ENCODE measurements around the gene PCDHGA5. TPM values are rescaled to one million over a fixed set of nuclear protein-coding genes. Genes with fewer than 3 reads are reported as not detected.
"Not testable (repeated sequence)": the region's sequence is repeated elsewhere in the genome, so short reads cannot be mapped to it uniquely, and the experiment has no call there.

The PCDHGA5 gene
- total and polyA plus RNA-seq, 2 donors, result 2.6 to 7.0 TPM

- H3K4me3 ChIP-seq (ENCODE audit: low read depth, low read length); H3K27ac ChIP-seq (ENCODE audit: low read depth); DNase-seq (ENCODE audit: extremely low spot score); H3K36me3 ChIP-seq (ENCODE audit: insufficient read depth); H3K4me1 ChIP-seq (ENCODE audit: insufficient read depth): not testable (repeated sequence)
- 9% methylated on average over 48 of the region's 51 CpGs for WGBS
Measured at GRCh38 chr5:141407790-141408505, 44.0 kb downstream of the PCDHGA5 start, which contains the start of gene PCDHGB6. Gene PCDHGB6 (plus strand): TSS chr5:141408021. CDS start chr5:141408203, 182 bp downstream.

GRCh38 chr5:141409598-141410306 lies 45.8 kb downstream of the PCDHGA5 start:
- Histone ChIP-seq H3K27ac (ENCODE audit: low read depth) (no peak overlapping the region), H3K4me1 (ENCODE audit: insufficient read depth) (no peaks in the 10 kb centered on the region), H3K36me3 (ENCODE audit: insufficient read depth) (no peaks in the 10 kb centered on the region), H3K4me3 (ENCODE audit: low read depth, low read length) (no peak overlapping the region)
- WGBS, result 20% methylated on average over 64 of the region's 64 CpGs
- no peak for DNase-seq (ENCODE audit: extremely low spot score)

- DNase-seq (ENCODE audit: extremely low spot score), result no peak
- Histone ChIP-seq H3K36me3 (ENCODE audit: insufficient read depth) (no peaks in the 10 kb centered on the region), H3K27ac (ENCODE audit: low read depth) (no peak overlapping the region), H3K4me1 (ENCODE audit: insufficient read depth) (no peaks in the 10 kb centered on the region), H3K4me3 (ENCODE audit: low read depth, low read length) (no peak overlapping the region)
- WGBS, result 51% methylated on average over 3 of the region's 3 CpGs
Measured at GRCh38 chr5:141411575-141411974, 47.6 kb downstream of the PCDHGA5 start.

DNA sequence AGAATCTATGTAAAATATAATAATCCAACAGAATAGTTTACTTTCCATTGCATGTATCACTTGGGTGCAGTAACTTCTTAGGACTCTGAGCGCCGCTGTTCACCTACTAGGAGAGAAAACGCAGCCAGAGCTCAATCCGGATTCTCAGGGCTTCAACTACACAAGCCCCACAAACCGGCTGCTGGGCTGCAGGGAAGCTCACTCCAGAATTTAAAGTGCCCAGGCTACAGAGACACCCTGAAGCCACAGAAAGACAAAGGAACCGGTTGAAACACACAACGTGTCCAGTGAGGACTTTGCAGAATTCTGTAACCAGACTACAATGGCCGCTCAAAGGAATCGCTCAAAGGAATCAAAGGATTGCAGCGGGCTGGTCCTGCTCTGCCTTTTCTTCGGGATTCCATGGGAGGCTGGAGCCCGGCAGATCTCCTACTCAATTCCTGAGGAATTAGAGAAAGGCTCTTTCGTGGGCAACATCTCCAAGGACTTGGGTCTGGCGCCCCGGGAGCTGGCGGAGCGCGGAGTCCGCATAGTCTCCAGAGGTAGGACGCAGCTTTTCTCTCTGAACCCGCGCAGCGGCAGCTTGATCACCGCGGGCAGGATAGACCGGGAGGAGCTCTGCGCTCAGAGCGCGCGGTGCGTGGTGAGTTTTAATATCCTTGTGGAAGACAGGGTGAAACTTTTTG lies 49.0 kb downstream of the PCDHGA5 start, which contains the start of gene PCDHGA10:
PCDHGA10 (plus strand) TSS at position 134 of the 686 bp plus-strand sequence; CDS start at position 323, 189 bp downstream.
- Histone ChIP-seq H3K4me1 (ENCODE audit: insufficient read depth) (no peaks in the 10 kb centered on the region), H3K27ac (ENCODE audit: low read depth) (no peak within 1 kb of the TSS), H3K4me3 (ENCODE audit: low read depth, low read length) (peak within 1 kb of the TSS; percentile 15), H3K36me3 (ENCODE audit: insufficient read depth) (no peaks in the 10 kb centered on the region)
- 14% methylated on average over 31 of the region's 31 CpGs for WGBS
- no peak for DNase-seq (ENCODE audit: extremely low spot score)

DNA sequence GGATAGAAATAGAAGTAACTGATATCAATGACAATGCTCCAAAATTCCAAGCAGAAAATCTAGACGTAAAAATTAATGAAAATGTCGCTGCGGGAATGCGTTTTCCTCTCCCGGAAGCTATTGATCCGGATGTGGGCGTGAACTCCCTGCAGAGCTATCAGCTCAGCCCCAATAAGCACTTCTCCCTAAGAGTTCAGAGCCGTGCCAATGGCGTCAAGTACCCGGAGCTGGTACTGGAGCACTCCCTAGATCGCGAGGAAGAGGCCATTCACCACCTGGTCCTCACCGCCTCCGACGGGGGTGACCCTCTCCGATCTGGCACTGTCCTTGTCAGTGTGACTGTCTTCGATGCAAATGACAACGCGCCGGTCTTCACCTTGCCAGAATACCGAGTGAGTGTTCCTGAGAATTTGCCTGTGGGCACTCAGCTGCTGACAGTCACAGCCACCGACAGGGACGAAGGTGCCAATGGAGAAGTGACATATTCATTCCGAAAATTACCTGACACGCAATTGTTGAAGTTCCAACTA lies 49.6 kb downstream of the PCDHGA5 start:
- Histone ChIP-seq H3K4me3 (ENCODE audit: low read depth, low read length) (no peak overlapping the region), H3K36me3 (ENCODE audit: insufficient read depth) (no peaks in the 10 kb centered on the region), H3K4me1 (ENCODE audit: insufficient read depth) (no peaks in the 10 kb centered on the region), H3K27ac (ENCODE audit: low read depth) (no peak overlapping the region)
- 16% methylated on average over 25 of the region's 25 CpGs for WGBS
- no peak for DNase-seq (ENCODE audit: extremely low spot score)

DNA sequence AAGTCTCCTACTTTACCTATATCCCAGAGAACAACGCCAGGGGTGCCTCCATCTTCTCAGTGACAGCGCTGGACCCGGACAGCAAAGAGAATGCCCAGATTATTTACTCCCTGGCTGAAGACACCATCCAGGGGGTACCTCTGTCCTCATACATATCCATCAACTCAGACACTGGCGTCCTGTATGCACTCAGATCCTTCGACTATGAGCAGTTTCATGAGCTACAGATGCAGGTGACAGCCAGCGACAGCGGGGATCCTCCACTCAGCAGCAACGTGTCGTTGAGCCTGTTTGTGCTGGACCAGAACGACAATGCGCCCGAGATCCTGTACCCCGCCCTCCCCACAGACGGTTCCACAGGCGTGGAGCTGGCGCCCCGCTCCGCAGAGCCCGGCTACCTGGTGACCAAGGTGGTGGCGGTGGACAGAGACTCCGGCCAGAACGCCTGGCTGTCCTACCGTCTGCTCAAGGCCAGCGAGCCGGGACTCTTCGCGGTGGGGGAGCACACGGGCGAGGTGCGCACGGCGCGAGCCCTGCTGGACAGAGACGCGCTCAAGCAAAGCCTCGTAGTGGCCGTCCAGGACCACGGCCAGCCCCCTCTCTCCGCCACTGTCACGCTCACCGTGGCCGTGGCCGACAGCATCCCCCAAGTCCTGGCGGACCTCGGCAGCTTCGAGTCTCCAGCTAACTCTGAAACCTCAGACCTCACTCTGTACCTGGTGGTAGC lies 50.7 kb downstream of the PCDHGA5 start:
- not testable (repeated sequence) for H3K36me3 ChIP-seq (ENCODE audit: insufficient read depth); H3K27ac ChIP-seq (ENCODE audit: low read depth); DNase-seq (ENCODE audit: extremely low spot score); H3K4me1 ChIP-seq (ENCODE audit: insufficient read depth); H3K4me3 ChIP-seq (ENCODE audit: low read depth, low read length)
- 26% methylated on average over 40 of the region's 46 CpGs for WGBS

GRCh38 chr5:141415275-141415618 lies 51.3 kb downstream of the PCDHGA5 start:
- not testable (repeated sequence) for H3K4me3 ChIP-seq (ENCODE audit: low read depth, low read length); H3K36me3 ChIP-seq (ENCODE audit: insufficient read depth); H3K4me1 ChIP-seq (ENCODE audit: insufficient read depth); DNase-seq (ENCODE audit: extremely low spot score); H3K27ac ChIP-seq (ENCODE audit: low read depth)
- WGBS, result 26% methylated on average over 24 of the region's 24 CpGs

Other genes starting within 250 kb of the PCDHGA5 start
Only the 30 nearest of the 36 such genes appear.
- gene PCDHB9, start 177.0 kb upstream of the PCDHGA5 start, total RNA-seq, result 2.4 TPM
- 1.2 TPM for gene PCDHB9, start 177.0 kb upstream of the PCDHGA5 start, polyA plus RNA-seq
- gene PCDHB10, start 171.8 kb upstream of the PCDHGA5 start, total RNA-seq, result 5.0 TPM
- 5.1 TPM for gene PCDHB10, start 171.8 kb upstream of the PCDHGA5 start, polyA plus RNA-seq
- 7.3 TPM for gene PCDHB11, start 164.5 kb upstream of the PCDHGA5 start, total RNA-seq
- 2.8 TPM for gene PCDHB11, start 164.5 kb upstream of the PCDHGA5 start, polyA plus RNA-seq
- gene PCDHB12, start 155.4 kb upstream of the PCDHGA5 start, total RNA-seq, result 6.9 TPM
- 3.4 TPM for gene PCDHB12, start 155.4 kb upstream of the PCDHGA5 start, polyA plus RNA-seq
- 5.9 TPM for gene PCDHB13, start 150.2 kb upstream of the PCDHGA5 start, total RNA-seq
- 2.5 TPM for gene PCDHB13, start 150.2 kb upstream of the PCDHGA5 start, polyA plus RNA-seq
- gene PCDHB14, start 140.8 kb upstream of the PCDHGA5 start, total RNA-seq, result 10.1 TPM
- gene PCDHB14, start 140.8 kb upstream of the PCDHGA5 start, polyA plus RNA-seq, result 8.2 TPM
- gene PCDHB15, start 118.8 kb upstream of the PCDHGA5 start, total RNA-seq, result 7.8 TPM
- 7.3 TPM for gene PCDHB15, start 118.8 kb upstream of the PCDHGA5 start, polyA plus RNA-seq
- 0.69 TPM for gene SLC25A2, start 60.1 kb upstream of the PCDHGA5 start, total RNA-seq
- gene SLC25A2, start 60.1 kb upstream of the PCDHGA5 start, polyA plus RNA-seq, result not detected
- 85.9 TPM for gene TAF7, start 43.4 kb upstream of the PCDHGA5 start, total RNA-seq
- gene TAF7, start 43.4 kb upstream of the PCDHGA5 start, polyA plus RNA-seq, result 100 TPM
- 1.2 TPM for gene PCDHGA1, start 33.6 kb upstream of the PCDHGA5 start, total RNA-seq
- gene PCDHGA1, start 33.6 kb upstream of the PCDHGA5 start, polyA plus RNA-seq, result 1.2 TPM
- 5.7 TPM for gene PCDHGA2, start 25.4 kb upstream of the PCDHGA5 start, total RNA-seq
- gene PCDHGA2, start 25.4 kb upstream of the PCDHGA5 start, polyA plus RNA-seq, result 4.1 TPM
- 4.6 TPM for gene PCDHGA3, start 20.3 kb upstream of the PCDHGA5 start, total RNA-seq
- gene PCDHGA3, start 20.3 kb upstream of the PCDHGA5 start, polyA plus RNA-seq, result 1.6 TPM
- 5.7 TPM for gene PCDHGB1, start 14.1 kb upstream of the PCDHGA5 start, total RNA-seq
- 0.47 TPM for gene PCDHGB1, start 14.1 kb upstream of the PCDHGA5 start, polyA plus RNA-seq
- 5.8 TPM for gene PCDHGA4, start 9.1 kb upstream of the PCDHGA5 start, total RNA-seq
- gene PCDHGA4, start 9.1 kb upstream of the PCDHGA5 start, polyA plus RNA-seq, result 2.2 TPM
- gene PCDHGB2, start 4.2 kb upstream of the PCDHGA5 start, total RNA-seq, result 7.9 TPM
- gene PCDHGB2, start 4.2 kb upstream of the PCDHGA5 start, polyA plus RNA-seq, result 2.2 TPM
- 7.3 TPM for gene PCDHGB3, start 6.1 kb downstream of the PCDHGA5 start, total RNA-seq
- gene PCDHGB3, start 6.1 kb downstream of the PCDHGA5 start, polyA plus RNA-seq, result 1.4 TPM
- gene PCDHGA6, start 9.7 kb downstream of the PCDHGA5 start, total RNA-seq, result 9.6 TPM
- 3.7 TPM for gene PCDHGA6, start 9.7 kb downstream of the PCDHGA5 start, polyA plus RNA-seq
- 6.9 TPM for gene PCDHGA7, start 18.6 kb downstream of the PCDHGA5 start, total RNA-seq
- gene PCDHGA7, start 18.6 kb downstream of the PCDHGA5 start, polyA plus RNA-seq, result 1.9 TPM
- gene PCDHGB4, start 23.5 kb downstream of the PCDHGA5 start, total RNA-seq, result 11.7 TPM
- 2.4 TPM for gene PCDHGB4, start 23.5 kb downstream of the PCDHGA5 start, polyA plus RNA-seq
- gene PCDHGA8, start 28.5 kb downstream of the PCDHGA5 start, total RNA-seq, result 9.1 TPM
- 0.25 TPM for gene PCDHGA8, start 28.5 kb downstream of the PCDHGA5 start, polyA plus RNA-seq
- gene PCDHGB5, start 33.8 kb downstream of the PCDHGA5 start, total RNA-seq, result 13.5 TPM
- gene PCDHGB5, start 33.8 kb downstream of the PCDHGA5 start, polyA plus RNA-seq, result 4.7 TPM
- 12.5 TPM for gene PCDHGA9, start 38.6 kb downstream of the PCDHGA5 start, total RNA-seq
- 3.1 TPM for gene PCDHGA9, start 38.6 kb downstream of the PCDHGA5 start, polyA plus RNA-seq
- gene PCDHGB6, start 43.9 kb downstream of the PCDHGA5 start, total RNA-seq, result 12.0 TPM
- 5.0 TPM for gene PCDHGB6, start 43.9 kb downstream of the PCDHGA5 start, polyA plus RNA-seq
- 12.3 TPM for gene PCDHGA10, start 48.8 kb downstream of the PCDHGA5 start, total RNA-seq
- 1.6 TPM for gene PCDHGA10, start 48.8 kb downstream of the PCDHGA5 start, polyA plus RNA-seq
- 10.4 TPM for gene PCDHGB7, start 53.5 kb downstream of the PCDHGA5 start, total RNA-seq
- gene PCDHGB7, start 53.5 kb downstream of the PCDHGA5 start, polyA plus RNA-seq, result 11.7 TPM
- gene PCDHGA11, start 56.9 kb downstream of the PCDHGA5 start, total RNA-seq, result 12.5 TPM
- 1.9 TPM for gene PCDHGA11, start 56.9 kb downstream of the PCDHGA5 start, polyA plus RNA-seq
- 7.8 TPM for gene PCDHGA12, start 66.3 kb downstream of the PCDHGA5 start, total RNA-seq
- 2.9 TPM for gene PCDHGA12, start 66.3 kb downstream of the PCDHGA5 start, polyA plus RNA-seq
- 62.8 TPM for gene PCDHGC3, start 111.8 kb downstream of the PCDHGA5 start, total RNA-seq
- 101 TPM for gene PCDHGC3, start 111.8 kb downstream of the PCDHGA5 start, polyA plus RNA-seq
- 6.8 TPM for gene PCDHGC4, start 120.9 kb downstream of the PCDHGA5 start, total RNA-seq
- gene PCDHGC4, start 120.9 kb downstream of the PCDHGA5 start, polyA plus RNA-seq, result 0.23 TPM
- gene PCDHGC5, start 124.9 kb downstream of the PCDHGA5 start, total RNA-seq, result 3.7 TPM
- gene PCDHGC5, start 124.9 kb downstream of the PCDHGA5 start, polyA plus RNA-seq, result 0.29 TPM